ENCODE results near the gene BID. TPM values are rescaled to one million over a fixed set of nuclear protein-coding genes. Genes with fewer than 3 reads are reported as not detected.

The BID gene
- total and polyA plus RNA-seq, 2 donors from 2014 or later, result 10.6 to 12.5 TPM

GRCh38 chr22:17724678-17725499 is 49.4 kb downstream of the BID start:
- FAIRE-seq, result no peak
- H3K9me3 ChIP-seq (ENCODE audit: control insufficient read depth in 2 of 3, insufficient read depth in 1 of 3, low read length in 3 of 3), result no peaks in the 10 kb centered on the region
- no peak overlapping the region for H3K4me3 ChIP-seq (ENCODE audit: low read length in 3 of 3)
- TF ChIP-seq, protein P1, sequence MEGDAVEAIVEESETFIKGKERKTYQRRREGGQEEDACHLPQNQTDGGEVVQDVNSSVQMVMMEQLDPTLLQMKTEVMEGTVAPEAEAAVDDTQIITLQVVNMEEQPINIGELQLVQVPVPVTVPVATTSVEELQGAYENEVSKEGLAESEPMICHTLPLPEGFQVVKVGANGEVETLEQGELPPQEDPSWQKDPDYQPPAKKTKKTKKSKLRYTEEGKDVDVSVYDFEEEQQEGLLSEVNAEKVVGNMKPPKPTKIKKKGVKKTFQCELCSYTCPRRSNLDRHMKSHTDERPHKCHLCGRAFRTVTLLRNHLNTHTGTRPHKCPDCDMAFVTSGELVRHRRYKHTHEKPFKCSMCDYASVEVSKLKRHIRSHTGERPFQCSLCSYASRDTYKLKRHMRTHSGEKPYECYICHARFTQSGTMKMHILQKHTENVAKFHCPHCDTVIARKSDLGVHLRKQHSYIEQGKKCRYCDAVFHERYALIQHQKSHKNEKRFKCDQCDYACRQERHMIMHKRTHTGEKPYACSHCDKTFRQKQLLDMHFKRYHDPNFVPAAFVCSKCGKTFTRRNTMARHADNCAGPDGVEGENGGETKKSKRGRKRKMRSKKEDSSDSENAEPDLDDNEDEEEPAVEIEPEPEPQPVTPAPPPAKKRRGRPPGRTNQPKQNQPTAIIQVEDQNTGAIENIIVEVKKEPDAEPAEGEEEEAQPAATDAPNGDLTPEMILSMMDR (IDR thresholded peaks at IDR 0.05; ENCODE audit: borderline replicate concordance, extremely low read depth, insufficient read depth), result no peak
- H3K36me3 ChIP-seq (ENCODE audit: control insufficient read depth in 2 of 3, insufficient read depth in 3 of 3, low read length in 3 of 3), result peaks cover 0 to 28% (median 23%) of the 10 kb centered on the region in 3 donors
- H3K4me1 ChIP-seq (ENCODE audit: control insufficient read depth in 2 of 3, insufficient read depth in 2 of 3, low read depth in 1 of 3, low read length in 3 of 3), result no peaks in the 10 kb centered on the region
- intact Hi-C loops (cut with DNase I), result no loop called here
- H3K27ac ChIP-seq (ENCODE audit: low read depth in 2 of 2, low read length in 2 of 2), result no peak overlapping the region
- H3K27me3 ChIP-seq (ENCODE audit: control insufficient read depth, insufficient read depth, low read length), result no peaks in the 10 kb centered on the region
- DNase-seq, result no peak
- no peak overlapping the region for H3K9ac ChIP-seq (ENCODE audit: low read length in 3 of 3)

GRCh38 chr22:17724241-17724640 is 50.0 kb downstream of the BID start:
- no peak overlapping the region for H3K27ac ChIP-seq (ENCODE audit: low read depth in 2 of 2, low read length in 2 of 2)
- H3K9ac ChIP-seq (ENCODE audit: low read length in 3 of 3), result no peak overlapping the region
- DNase-seq (peak in 1 of 5 donors; percentile 38), FAIRE-seq (no peak)
- intact Hi-C loops (cut with DNase I), result no loop called here
- no peaks in the 10 kb centered on the region for H3K27me3 ChIP-seq (ENCODE audit: control insufficient read depth, insufficient read depth, low read length)
- H3K4me1 ChIP-seq (ENCODE audit: control insufficient read depth in 2 of 3, insufficient read depth in 2 of 3, low read depth in 1 of 3, low read length in 3 of 3), result no peaks in the 10 kb centered on the region
- H3K36me3 ChIP-seq (ENCODE audit: control insufficient read depth in 2 of 3, insufficient read depth in 3 of 3, low read length in 3 of 3), result peaks cover 0 to 22% (median 17%) of the 10 kb centered on the region in 3 donors
- H3K4me3 ChIP-seq (ENCODE audit: low read length in 3 of 3), result no peak overlapping the region
- H3K9me3 ChIP-seq (ENCODE audit: control insufficient read depth in 2 of 3, insufficient read depth in 1 of 3, low read length in 3 of 3), result no peaks in the 10 kb centered on the region
- TF ChIP-seq, protein P1 (IDR thresholded peaks at IDR 0.05; ENCODE audit: borderline replicate concordance, extremely low read depth, insufficient read depth), result no peak

- Histone ChIP-seq H3K9ac (ENCODE audit: low read length in 3 of 3) (no peak overlapping the region), H3K36me3 (ENCODE audit: control insufficient read depth in 2 of 3, insufficient read depth in 3 of 3, low read length in 3 of 3) (no peaks in the 10 kb centered on the region), H3K27ac (ENCODE audit: low read depth in 2 of 2, low read length in 2 of 2) (no peak overlapping the region), H3K27me3 (ENCODE audit: control insufficient read depth, insufficient read depth, low read length) (no peaks in the 10 kb centered on the region), H3K9me3 (ENCODE audit: control insufficient read depth in 2 of 3, insufficient read depth in 1 of 3, low read length in 3 of 3) (no peaks in the 10 kb centered on the region), H3K4me3 (ENCODE audit: low read length in 3 of 3) (no peak overlapping the region), H3K4me1 (ENCODE audit: control insufficient read depth in 2 of 3, insufficient read depth in 2 of 3, low read depth in 1 of 3, low read length in 3 of 3) (no peaks in the 10 kb centered on the region)
- FAIRE-seq (no peak), DNase-seq (no peak)
- intact Hi-C loops (cut with DNase I), result no loop called here
- TF ChIP-seq, protein P1 (IDR thresholded peaks at IDR 0.05; ENCODE audit: borderline replicate concordance, extremely low read depth, insufficient read depth), result no peak
Observed at GRCh38 chr22:17719911-17720310, 54.4 kb downstream of the BID start.
